Stimulated activated CD8-positive, alpha-beta memory T cell treated with anti-CD3 and anti-CD28 coated beads, Interleukin-7, amount 100 ng/mL, for 48 hours (primary cell): ENCODE measurements around the gene LSAMP.

Experiments used
- DNase-seq, 2 donors: peaks; one replicate each; pipeline ENCODE4 v3.0.0-alpha.2; 2020; ENCODE audit warnings: low read depth in 1 of 2; ENCODE audit errors: extremely low read depth in 1 of 2

The LSAMP gene

GRCh38 chr3:115989684-115990421 lies 455.4 kb downstream of the LSAMP start:
- no peak for DNase-seq

- no peak for DNase-seq
Measured at GRCh38 chr3:115986555-115987207, 458.6 kb downstream of the LSAMP start.

DNA sequence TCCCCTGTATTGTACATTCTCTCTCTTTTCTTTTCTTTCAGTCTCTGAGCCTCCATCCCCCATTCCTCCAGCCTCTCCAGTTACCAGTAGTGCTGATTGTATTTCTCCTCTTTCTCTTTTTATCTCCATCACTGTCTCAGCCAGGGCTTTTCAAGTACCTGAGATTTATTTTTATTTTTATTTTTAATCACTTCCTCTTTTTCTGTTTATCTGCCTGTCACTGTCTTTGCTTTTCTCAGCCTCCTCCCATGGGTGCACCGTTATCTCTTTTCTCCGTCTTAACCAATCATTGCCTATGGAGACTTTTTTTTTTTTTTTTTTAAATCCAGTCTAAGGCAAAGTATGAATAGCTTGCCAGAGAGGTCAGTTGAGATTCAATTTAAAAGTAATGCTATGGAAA lies 462.7 kb downstream of the LSAMP start:
- no peak for DNase-seq

- no peak for DNase-seq
Measured at GRCh38 chr3:115982108-115982507, 463.2 kb downstream of the LSAMP start.

- DNase-seq, result no peak
Measured at GRCh38 chr3:115980709-115981108, 464.6 kb downstream of the LSAMP start.

DNA sequence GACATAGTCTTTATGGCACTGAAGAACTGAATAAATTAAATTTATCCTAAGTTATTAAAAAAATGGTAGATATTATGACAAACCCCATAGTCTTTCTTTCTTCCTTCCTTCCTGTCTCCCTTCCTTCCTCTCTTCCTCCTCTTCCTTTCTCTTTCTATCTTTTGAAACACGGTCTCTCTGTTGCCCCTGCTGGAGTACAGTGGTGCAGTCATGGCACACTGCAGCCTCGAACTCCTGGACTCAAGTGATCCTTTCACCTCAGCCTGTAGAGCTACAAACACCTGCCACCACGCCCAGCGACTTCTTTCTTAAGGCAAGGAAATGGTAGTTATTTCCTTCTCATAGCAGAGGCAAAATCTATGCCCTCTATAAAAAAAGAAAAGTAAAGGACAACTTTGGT lies 467.4 kb downstream of the LSAMP start:
- no peak for DNase-seq

GRCh38 chr3:115975796-115976195 lies 469.5 kb downstream of the LSAMP start:
- no peak for DNase-seq

DNA sequence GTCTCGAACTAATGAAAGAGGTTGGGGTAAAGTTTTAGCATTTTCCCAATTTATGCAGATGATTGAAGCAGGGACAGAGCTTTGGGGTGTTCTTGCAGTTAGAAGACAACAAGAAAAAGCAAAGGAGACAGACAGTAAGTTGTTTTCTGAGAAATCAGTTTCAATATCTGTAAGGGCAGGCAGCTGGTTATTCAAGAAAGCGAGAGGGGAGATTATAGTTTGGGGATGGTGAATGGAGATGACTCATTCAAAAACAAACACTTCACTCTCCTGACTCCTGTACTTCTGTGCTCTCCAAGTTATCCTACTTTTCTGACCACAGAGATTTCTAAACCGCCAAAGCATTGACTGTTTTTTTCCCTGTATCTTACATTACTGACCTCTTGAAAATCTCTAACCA lies 469.9 kb downstream of the LSAMP start:
- no peak for DNase-seq

- no peak for DNase-seq
Measured at GRCh38 chr3:115974940-115975339, 470.3 kb downstream of the LSAMP start.

DNA sequence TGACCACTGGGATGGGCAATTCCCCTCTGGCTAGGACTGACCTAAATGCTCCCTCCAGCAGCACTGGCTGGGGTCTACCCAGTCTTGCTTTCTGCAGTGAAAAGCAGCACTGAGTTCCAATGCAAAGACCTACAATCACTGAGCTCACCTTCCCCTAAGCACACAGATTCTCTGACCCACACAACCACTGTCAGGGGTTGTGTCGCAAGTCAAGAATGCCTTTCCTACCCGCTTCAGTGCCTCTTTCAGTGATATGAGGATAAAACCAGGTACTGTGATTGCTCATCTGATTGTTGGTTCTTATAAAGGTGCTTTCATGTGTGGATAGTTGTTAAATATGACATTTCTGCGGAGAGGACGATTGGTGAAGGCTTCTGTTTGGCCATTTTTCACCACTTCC lies 476.4 kb downstream of the LSAMP start:
- no peak for DNase-seq

DNA sequence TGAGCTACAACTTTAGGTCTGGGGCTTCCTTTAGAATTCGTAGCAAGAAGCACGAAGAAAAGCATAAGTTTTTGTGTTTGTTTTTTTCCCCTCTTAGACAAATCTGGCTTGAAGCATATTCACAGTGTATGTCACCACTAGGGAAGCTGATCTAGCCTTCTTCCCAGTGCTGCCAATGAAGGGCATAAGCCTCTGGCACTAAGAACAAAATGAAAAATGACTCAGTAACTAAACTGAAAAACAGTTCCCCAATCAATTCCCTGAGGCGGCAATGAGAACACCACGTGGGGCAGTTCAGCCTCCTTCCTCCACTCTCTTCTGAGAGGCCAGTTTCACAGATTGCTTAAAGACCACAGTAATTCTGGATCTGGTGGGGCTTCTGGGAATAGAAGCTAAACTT lies 483.9 kb downstream of the LSAMP start:
- DNase-seq, result no peak

GRCh38 chr3:115960799-115961198 lies 484.5 kb downstream of the LSAMP start:
- DNase-seq, result no peak

- no peak for DNase-seq
Measured at GRCh38 chr3:115958526-115958925, 486.8 kb downstream of the LSAMP start.

GRCh38 chr3:115947325-115947724 lies 498.0 kb downstream of the LSAMP start:
- no peak for DNase-seq

- DNase-seq, result no peak
Measured at GRCh38 chr3:115943579-115943978, 501.7 kb downstream of the LSAMP start.

DNA sequence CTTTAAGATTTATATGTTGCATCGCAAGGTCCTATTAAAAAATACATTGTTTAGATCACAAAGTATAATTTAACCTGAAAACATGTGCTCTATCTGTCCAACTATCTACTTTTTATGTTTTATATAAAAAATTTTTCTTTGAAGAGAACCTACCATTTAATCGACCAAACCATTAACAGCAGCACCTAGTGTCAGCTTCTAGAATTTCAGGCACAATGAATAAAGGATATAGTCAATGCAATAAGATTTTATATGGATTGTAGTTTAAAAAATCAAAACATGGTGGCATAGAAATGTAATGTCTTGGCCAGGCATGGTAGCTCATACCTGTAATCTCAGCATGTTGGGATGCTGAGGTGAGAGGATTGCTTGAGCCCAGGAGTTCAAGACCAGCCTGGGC lies 508.2 kb downstream of the LSAMP start:
- DNase-seq, result no peak

GRCh38 chr3:115932807-115933206 lies 512.5 kb downstream of the LSAMP start:
- DNase-seq, result no peak

GRCh38 chr3:115931581-115931980 lies 513.7 kb downstream of the LSAMP start:
- DNase-seq, result no peak

- no peak for DNase-seq
Measured at GRCh38 chr3:115930922-115931321, 514.4 kb downstream of the LSAMP start.

GRCh38 chr3:115930168-115930567 lies 515.1 kb downstream of the LSAMP start:
- no peak for DNase-seq

DNA sequence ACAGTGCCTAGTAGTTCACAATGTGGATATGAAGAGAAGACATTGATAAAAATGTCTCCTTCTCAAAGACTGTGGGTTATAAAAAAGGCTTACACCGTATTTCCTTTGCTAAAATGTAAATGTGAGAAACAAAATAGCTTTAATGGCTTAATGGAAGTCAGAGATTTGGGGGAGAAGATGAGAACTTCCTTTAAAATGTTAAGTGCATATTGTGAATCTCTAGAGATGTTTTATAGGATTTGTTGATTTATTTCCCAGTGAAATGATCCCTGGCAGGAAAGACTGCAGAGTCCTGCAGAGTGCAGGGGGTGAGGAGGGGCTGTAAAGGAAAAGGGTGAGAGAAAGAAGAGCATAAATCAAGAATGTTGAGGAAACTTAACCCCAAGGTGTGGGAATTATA lies 516.9 kb downstream of the LSAMP start:
- no peak for DNase-seq

GRCh38 chr3:115927197-115927596 lies 518.1 kb downstream of the LSAMP start:
- DNase-seq, result no peak
